Pancreas (tissue), 10 donors: Measurements from ENCODE around the gene NDOR1. TPM values are rescaled to one million over a fixed set of nuclear protein-coding genes. Genes with fewer than 3 reads are reported as not detected.

Experiments
- ATAC-seq, 4 donors: fragments of 200-7000 bp; cut with Tn5 transposase; one replicate each; pipeline versions ENCODE4 v1.8.0 to v1.9.1; 2020; ENCODE audit warnings: mild to moderate bottlenecking in 4 of 4, moderate library complexity in 4 of 4
- DNase-seq, 6 donors: peaks; one replicate each; pipeline ENCODE4 v3.0.0-alpha.2; 2020
- FAIRE-seq: peaks from 2 replicates; lab custom pipeline; 2012; peaks lifted over from hg19 to GRCh38; lab: Jason Lieb, UNC
- H3K27ac ChIP-seq, 4 donors: fragments of 200-600 bp; sonication (generic); 1 replicate in 3 of 4; 2 replicates in 1 of 4; pipeline versions ENCODE4 v1.5.0 to v1.8.0; 2020
- H3K27me3 ChIP-seq, 4 donors: fragments of 200-600 bp; one replicate each; pipeline ENCODE4 v1.8.0; 2021
- H3K36me3 ChIP-seq, 3 donors: fragments of 200-600 bp; sonication (generic) in 1 of 3; one replicate each; pipeline versions ENCODE4 v1.5.0 to v1.8.0; 2020 to 2021
- H3K4me1 ChIP-seq, 3 donors: fragments of 200-600 bp; one replicate each; pipeline ENCODE4 v1.8.0; 2021
- H3K4me3 ChIP-seq, 4 donors: fragments of 200-600 bp; sonication (generic) in 2 of 4; one replicate each; pipeline versions ENCODE4 v1.5.0 to v1.8.0; 2020 to 2021
- H3K9me3 ChIP-seq, 4 donors: fragments of 200-600 bp; one replicate each; pipeline ENCODE4 v1.8.0; 2021
- CTCF ChIP-seq, 4 donors: fragments of 200-600 bp; sonication (generic) in 3 of 4; IDR thresholded peaks; one replicate each; pipeline versions ENCODE4 v1.5.0 to v1.8.0; 2021; ENCODE audit warnings: antibody characterized with exemption in 4 of 4
- WGBS, 2 donors: extraction: QIAGEN DNeasy Blood & Tissue Kit; methylation state at CpG; one replicate each; pipeline ENCODE4 v1.1.7; 2013; 5-methylcytosine and 5-hydroxymethylcytosine counted together
- intact Hi-C, 3 donors: fragments of 100-400 bp; cut with DNase I; formaldehyde crosslinking; loops; one replicate each; pipeline versions ENCODE4 v1.11.1 to v1.14.2; 2022
- polyA plus RNA-seq, 2 donors: library from polyadenylated mRNA; stranded (reverse); fragments of 200-250 nt; gene quantifications; one replicate each; pipeline ENCODE4 v1.2.3, GENCODE V29; 2013
- total RNA-seq, 6 donors: library from RNA; stranded (reverse); fragmentation: NEBNext Ultra II Directional in 4 of 6; extraction: Animal tissue kit (Norgen Biotek cat#: 25700) in 4 of 6; gene quantifications; one replicate each; pipeline versions ENCODE4 v1.2.1 to v1.2.4, GENCODE V29; 2021 to 2023
- donor health status: healthy with polysubstance abuse.
- donor health status: DM: no; HTN: no; CAD: no; lungs with moderate emphysema.
- donor health status: DM: no; HTN: no; CAD: no.
- donor health status: control.
- donor health status: control.
- donor health status: Bipolar disorder and iron deficiency.
- donor health status: DM: yes; HTN: yes; CAD: no.
- donor health status: DM: no; HTN: no; CAD: no.
- donor health status: DM: no; HTN: no; CAD: no.
- donor health status: DM: yes; HTN: yes; CAD: no.

The NDOR1 gene
- total and polyA plus RNA-seq, 8 donors = 4.6 to 25.4 (median 6.8) TPM

GRCh38 chr9:137234758-137235423 lies 29.4 kb downstream of the NDOR1 start:
- WGBS, 2 donors = 67 to 82% methylated on average over 17 to 18 of the region's 18 CpGs
- no peak for TF ChIP-seq CTCF (IDR thresholded peaks at IDR 0.05)

GRCh38 chr9:137235424-137236237 lies 30.1 kb downstream of the NDOR1 start:
- 57 to 62% methylated on average over 25 to 35 of the region's 35 CpGs for WGBS, 2 donors
- Histone ChIP-seq H3K9me3 (no peaks in the 10 kb centered on the region), H3K27ac (no peak overlapping the region), H3K36me3 (no peaks in the 10 kb centered on the region), H3K4me3 (no peak overlapping the region), H3K4me1 (peaks cover 5 to 19% (median 10%) of the 10 kb centered on the region in 3 donors), H3K27me3 (no peaks in the 10 kb centered on the region)
- no peak for FAIRE-seq
- ATAC-seq = no peak
- DNase-seq = no peak
- intact Hi-C loops = loop anchor here in 2 of 3 donors (5.0 to 10.0 kb wide), 2 partner anchors 43 to 121 kb away; partner anchors contain the start of gene DPP7 (in 1 of the 2)
- no peak for TF ChIP-seq CTCF (IDR thresholded peaks at IDR 0.05)

More at GRCh38 chr9:137234758-137235423, 29.4 kb downstream of the NDOR1 start:
- DNase-seq = no peak
- H3K27ac ChIP-seq = no peak overlapping the region
- H3K4me1 ChIP-seq = peaks cover 5 to 19% (median 10%) of the 10 kb centered on the region in 3 donors
- H3K36me3 ChIP-seq = no peaks in the 10 kb centered on the region
- H3K4me3 ChIP-seq = no peak overlapping the region
- no peaks in the 10 kb centered on the region for H3K9me3 ChIP-seq
- no peak for ATAC-seq
- FAIRE-seq = no peak
- intact Hi-C loops = loop anchor here (5.0 to 10.0 kb wide), 3 partner anchors 43 to 120 kb away; partner anchors contain the start of gene DPP7 (in 1 of the 3)
- no peaks in the 10 kb centered on the region for H3K27me3 ChIP-seq

- Histone ChIP-seq H3K4me1 (peaks cover 5 to 19% (median 10%) of the 10 kb centered on the region in 3 donors), H3K27ac (no peak overlapping the region), H3K27me3 (no peaks in the 10 kb centered on the region), H3K9me3 (no peaks in the 10 kb centered on the region), H3K4me3 (peak overlapping the region in 1 of 4 donors; percentile 6), H3K36me3 (no peaks in the 10 kb centered on the region)
- DNase-seq = peak; percentile 82 to 97 (median 92)
- FAIRE-seq = no peak
- WGBS, 2 donors = 7 to 14% methylated on average over 23 to 31 of the region's 31 CpGs
- TF ChIP-seq CTCF (IDR thresholded peaks at IDR 0.05) = peak; percentile 99 to 100 (median 100)
- peak; percentile 39 to 68 (median 64) for ATAC-seq
- intact Hi-C loops = loop anchor here in 2 of 3 donors (5.0 to 10.0 kb wide), 2 partner anchors 44 to 122 kb away; partner anchors contain the start of gene DPP7 (in 1 of the 2)
Observed at GRCh38 chr9:137236238-137236935, 30.9 kb downstream of the NDOR1 start.

GRCh38 chr9:137236936-137237421 lies 31.5 kb downstream of the NDOR1 start:
- intact Hi-C loops = loop anchor here in 2 of 3 donors (5.0 to 10.0 kb wide), 2 partner anchors 45 to 122 kb away; partner anchors contain the start of gene DPP7 (in 1 of the 2)
- Histone ChIP-seq H3K9me3 (no peaks in the 10 kb centered on the region), H3K36me3 (no peaks in the 10 kb centered on the region), H3K4me3 (peak overlapping the region in 1 of 4 donors; percentile 6), H3K4me1 (peaks cover 5 to 19% (median 10%) of the 10 kb centered on the region in 3 donors), H3K27ac (no peak overlapping the region), H3K27me3 (no peaks in the 10 kb centered on the region)
- no peak for FAIRE-seq
- peak in 1 of 6 donors; percentile 36 for DNase-seq
- WGBS, 2 donors = 29 to 34% methylated on average over 11 of the region's 11 CpGs
- no peak for ATAC-seq
- no peak for TF ChIP-seq CTCF (IDR thresholded peaks at IDR 0.05)
